Mucosa of descending colon (tissue), 3 donors: ENCODE results near the gene UTP11. TPM values are rescaled to one million over a fixed set of nuclear protein-coding genes. Genes with fewer than 3 reads are reported as not detected.

Source experiments
- ATAC-seq: fragments of 200-7000 bp; cut with Tn5 transposase; one replicate; pipeline ENCODE4 v1.9.1; 2020; ENCODE audit warnings: mild to moderate bottlenecking, moderate library complexity
- DNase-seq, 3 donors: peaks; one replicate each; pipeline ENCODE4 v3.0.0-alpha.2; 2020
- H3K36me3 ChIP-seq: fragments of 200-600 bp; one replicate; pipeline ENCODE4 v1.8.0; 2021; ENCODE audit warnings: low read depth, mild to moderate bottlenecking
- H3K4me1 ChIP-seq: fragments of 200-600 bp; one replicate; pipeline ENCODE4 v1.8.0; 2021; ENCODE audit warnings: low read depth, mild to moderate bottlenecking
- H3K4me3 ChIP-seq: fragments of 200-600 bp; one replicate; pipeline ENCODE4 v1.8.0; 2021; ENCODE audit warnings: mild to moderate bottlenecking
- H3K9me3 ChIP-seq: fragments of 200-600 bp; one replicate; pipeline ENCODE4 v1.8.0; 2021; ENCODE audit warnings: mild to moderate bottlenecking
- intact Hi-C, 2 donors: fragments of 100-400 bp; cut with DNase I in 1 of 2; cut with micrococcal nuclease in 1 of 2; formaldehyde crosslinking; loops; one replicate each; pipeline versions ENCODE4 v1.11.0 to v1.11.1; 2022; cut with DNase I, micrococcal nuclease
- total RNA-seq, 3 donors: library from RNA; stranded (reverse); fragmentation: NEBNext Ultra II Directional in 2 of 3; extraction: Animal tissue kit (Norgen Biotek cat#: 25700) in 2 of 3; gene quantifications; one replicate each; pipeline versions ENCODE4 v1.2.1 to v1.2.4, GENCODE V29; 2021 to 2023
- TF ChIP-seq, protein P1 (sequence below): fragments of 200-600 bp; IDR thresholded peaks from one replicate; pipeline ENCODE4 v1.8.0; 2022; ENCODE audit warnings: antibody characterized with exemption, mild to moderate bottlenecking
- donor health status: DM: no; HTN: no; CAD: no; lungs with moderate emphysema.
- donor health status: DM: no; HTN: no; CAD: no.
- donor health status: DM: no; HTN: yes; CAD: no.

Gene UTP11
- total RNA-seq, 3 donors from 2014 or later = 13.7 to 35.7 (median 15.3) TPM

- Histone ChIP-seq H3K4me3 (no peak overlapping the region), H3K4me1 (no peaks in the 10 kb centered on the region), H3K36me3 (no peaks in the 10 kb centered on the region), H3K9me3 (no peaks in the 10 kb centered on the region)
- ATAC-seq (peak; percentile 59), DNase-seq (no peak)
- TF ChIP-seq, protein P1, sequence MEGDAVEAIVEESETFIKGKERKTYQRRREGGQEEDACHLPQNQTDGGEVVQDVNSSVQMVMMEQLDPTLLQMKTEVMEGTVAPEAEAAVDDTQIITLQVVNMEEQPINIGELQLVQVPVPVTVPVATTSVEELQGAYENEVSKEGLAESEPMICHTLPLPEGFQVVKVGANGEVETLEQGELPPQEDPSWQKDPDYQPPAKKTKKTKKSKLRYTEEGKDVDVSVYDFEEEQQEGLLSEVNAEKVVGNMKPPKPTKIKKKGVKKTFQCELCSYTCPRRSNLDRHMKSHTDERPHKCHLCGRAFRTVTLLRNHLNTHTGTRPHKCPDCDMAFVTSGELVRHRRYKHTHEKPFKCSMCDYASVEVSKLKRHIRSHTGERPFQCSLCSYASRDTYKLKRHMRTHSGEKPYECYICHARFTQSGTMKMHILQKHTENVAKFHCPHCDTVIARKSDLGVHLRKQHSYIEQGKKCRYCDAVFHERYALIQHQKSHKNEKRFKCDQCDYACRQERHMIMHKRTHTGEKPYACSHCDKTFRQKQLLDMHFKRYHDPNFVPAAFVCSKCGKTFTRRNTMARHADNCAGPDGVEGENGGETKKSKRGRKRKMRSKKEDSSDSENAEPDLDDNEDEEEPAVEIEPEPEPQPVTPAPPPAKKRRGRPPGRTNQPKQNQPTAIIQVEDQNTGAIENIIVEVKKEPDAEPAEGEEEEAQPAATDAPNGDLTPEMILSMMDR = no peak
- intact Hi-C loops = no loop called here
Measured at GRCh38 chr1:38052750-38053415, 40.3 kb downstream of the UTP11 start.

- Histone ChIP-seq H3K4me3 (no peak overlapping the region), H3K36me3 (no peaks in the 10 kb centered on the region), H3K9me3 (no peaks in the 10 kb centered on the region), H3K4me1 (no peaks in the 10 kb centered on the region)
- peak; percentile 48 for ATAC-seq
- TF ChIP-seq, protein P1 = no peak
- DNase-seq = no peak
- intact Hi-C loops = no loop called here
Measured at GRCh38 chr1:38053416-38054091, 41.0 kb downstream of the UTP11 start.

- DNase-seq (no peak), ATAC-seq (no peak)
- TF ChIP-seq, protein P1 = no peak
- Histone ChIP-seq H3K4me1 (no peaks in the 10 kb centered on the region), H3K9me3 (no peaks in the 10 kb centered on the region), H3K36me3 (no peaks in the 10 kb centered on the region), H3K4me3 (no peak overlapping the region)
- intact Hi-C loops = no loop called here
Measured at GRCh38 chr1:38055398-38055797, 42.9 kb downstream of the UTP11 start.

DNA sequence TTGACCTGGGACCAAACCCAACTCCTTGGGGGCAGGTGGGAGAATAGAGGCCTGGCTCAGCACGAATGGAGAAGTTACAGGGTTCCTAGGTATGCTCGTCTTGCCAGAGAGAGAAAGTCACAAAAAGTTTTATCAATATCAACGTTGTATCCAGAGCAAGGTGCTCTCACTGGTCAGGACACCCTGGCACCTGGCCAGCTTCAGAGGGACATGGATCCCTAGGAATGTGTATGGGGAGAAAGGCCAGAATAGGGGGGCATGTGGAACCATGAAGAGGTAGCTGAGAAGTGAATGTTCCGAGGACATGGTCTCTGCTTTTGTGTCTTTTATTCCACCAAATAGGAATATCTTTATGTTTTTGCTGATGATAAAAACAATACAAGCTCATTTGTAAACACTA, 43.4 kb downstream of the UTP11 start:
- no peak for ATAC-seq
- intact Hi-C loops = no loop called here

GRCh38 chr1:38059635-38060250, 47.2 kb downstream of the UTP11 start:
- Histone ChIP-seq H3K4me3 (no peak overlapping the region), H3K4me1 (no peaks in the 10 kb centered on the region), H3K36me3 (no peaks in the 10 kb centered on the region), H3K9me3 (no peaks in the 10 kb centered on the region)
- TF ChIP-seq, protein P1 = no peak
- DNase-seq (no peak), ATAC-seq (no peak)
- intact Hi-C loops = no loop called here

More for the DNA sequence above, 43.4 kb downstream of the UTP11 start:
- TF ChIP-seq, protein P1 = no peak
- Histone ChIP-seq H3K36me3 (no peaks in the 10 kb centered on the region), H3K9me3 (no peaks in the 10 kb centered on the region), H3K4me3 (no peak overlapping the region), H3K4me1 (no peaks in the 10 kb centered on the region)
- no peak for DNase-seq
